Measurements from ENCODE around the gene BAMBI.

GRCh38 chr10:28705472-28705871, 28.2 kb downstream of the BAMBI start:
- TF ChIP-seq POLR2AphosphoS5 (IDR thresholded peaks at IDR 0.05; ENCODE audit: low read depth, low read length): no peak
- no peak for TF ChIP-seq CTCF (IDR thresholded peaks at IDR 0.05 in 2 of 3, conservative IDR thresholded peaks at IDR 0.05 in 1 of 3; ENCODE audit: borderline replicate concordance in 1 of 3, insufficient read depth in 1 of 3, low read depth in 2 of 3, low read length in 2 of 3)
- TF ChIP-seq EGR1 (IDR thresholded peaks at IDR 0.05; ENCODE audit: low read depth): no peak
- no peak for TF ChIP-seq ATF3 (IDR thresholded peaks at IDR 0.05)
- no peak for TF ChIP-seq REST (IDR thresholded peaks at IDR 0.05; ENCODE audit: low read depth)
